ENCODE results near the gene RIMS1.

RIMS1 gene

DNA sequence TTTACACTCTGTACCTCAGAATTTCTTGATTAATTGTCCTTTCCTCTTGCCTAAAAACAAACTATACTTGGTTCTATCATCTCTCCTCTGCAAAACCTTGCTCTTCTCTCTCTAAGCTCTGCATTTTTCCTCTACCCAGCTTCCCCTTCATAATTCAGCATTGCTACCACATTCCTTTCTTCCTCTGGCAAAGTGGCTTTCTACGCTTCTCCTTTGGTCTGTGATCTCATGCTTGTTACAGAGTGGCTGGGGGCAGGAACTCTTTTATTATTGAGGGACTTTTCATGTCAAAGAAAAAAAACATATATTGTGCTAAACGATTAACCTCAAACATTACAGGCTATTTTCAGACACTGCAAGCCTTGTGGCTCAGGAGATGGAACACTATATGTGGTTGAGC, 402.2 kb downstream of the RIMS1 start:
- TF ChIP-seq, protein P1, sequence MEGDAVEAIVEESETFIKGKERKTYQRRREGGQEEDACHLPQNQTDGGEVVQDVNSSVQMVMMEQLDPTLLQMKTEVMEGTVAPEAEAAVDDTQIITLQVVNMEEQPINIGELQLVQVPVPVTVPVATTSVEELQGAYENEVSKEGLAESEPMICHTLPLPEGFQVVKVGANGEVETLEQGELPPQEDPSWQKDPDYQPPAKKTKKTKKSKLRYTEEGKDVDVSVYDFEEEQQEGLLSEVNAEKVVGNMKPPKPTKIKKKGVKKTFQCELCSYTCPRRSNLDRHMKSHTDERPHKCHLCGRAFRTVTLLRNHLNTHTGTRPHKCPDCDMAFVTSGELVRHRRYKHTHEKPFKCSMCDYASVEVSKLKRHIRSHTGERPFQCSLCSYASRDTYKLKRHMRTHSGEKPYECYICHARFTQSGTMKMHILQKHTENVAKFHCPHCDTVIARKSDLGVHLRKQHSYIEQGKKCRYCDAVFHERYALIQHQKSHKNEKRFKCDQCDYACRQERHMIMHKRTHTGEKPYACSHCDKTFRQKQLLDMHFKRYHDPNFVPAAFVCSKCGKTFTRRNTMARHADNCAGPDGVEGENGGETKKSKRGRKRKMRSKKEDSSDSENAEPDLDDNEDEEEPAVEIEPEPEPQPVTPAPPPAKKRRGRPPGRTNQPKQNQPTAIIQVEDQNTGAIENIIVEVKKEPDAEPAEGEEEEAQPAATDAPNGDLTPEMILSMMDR (IDR thresholded peaks at IDR 0.05) = no peak

DNA sequence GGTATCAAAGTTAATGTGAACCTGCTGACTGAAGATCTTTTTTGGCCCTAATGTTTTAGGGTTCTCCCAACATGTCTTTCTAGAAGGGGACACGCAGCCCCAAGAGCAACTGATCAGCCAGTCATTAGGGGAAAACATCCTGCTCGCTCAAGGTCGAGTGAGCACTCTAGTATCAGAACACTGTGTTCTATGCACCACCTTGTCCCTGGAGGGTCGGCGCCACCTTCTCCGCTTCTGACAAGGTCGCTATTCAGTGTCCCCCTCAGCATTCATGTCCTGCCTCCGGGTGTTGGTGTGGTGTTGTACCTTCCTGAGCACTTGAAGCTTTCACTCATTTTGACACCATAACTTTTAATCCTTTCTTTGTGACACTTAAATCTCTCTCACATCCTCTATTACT, 404.3 kb downstream of the RIMS1 start:
- TF ChIP-seq, protein P1 (IDR thresholded peaks at IDR 0.05) = no peak

DNA sequence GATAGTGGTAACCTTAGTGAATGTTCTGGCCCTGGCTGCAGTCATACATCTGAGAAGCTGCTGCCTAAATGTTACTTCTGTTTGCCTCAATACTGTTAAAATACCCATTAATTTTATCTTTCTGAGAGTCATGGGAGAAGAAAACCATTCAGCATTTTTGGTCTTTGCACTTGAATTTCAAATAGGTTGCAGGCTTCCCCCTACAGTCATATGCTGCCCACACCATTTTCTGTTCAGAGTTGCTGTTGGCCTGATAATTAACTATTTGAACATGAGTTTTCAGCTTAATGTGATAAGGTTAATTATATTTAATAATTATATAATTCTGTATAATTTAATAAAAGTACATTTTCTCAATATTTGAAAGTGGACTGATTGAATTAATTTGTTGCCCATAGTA, 410.0 kb downstream of the RIMS1 start:
- TF ChIP-seq, protein P1 (IDR thresholded peaks at IDR 0.05) = no peak

DNA sequence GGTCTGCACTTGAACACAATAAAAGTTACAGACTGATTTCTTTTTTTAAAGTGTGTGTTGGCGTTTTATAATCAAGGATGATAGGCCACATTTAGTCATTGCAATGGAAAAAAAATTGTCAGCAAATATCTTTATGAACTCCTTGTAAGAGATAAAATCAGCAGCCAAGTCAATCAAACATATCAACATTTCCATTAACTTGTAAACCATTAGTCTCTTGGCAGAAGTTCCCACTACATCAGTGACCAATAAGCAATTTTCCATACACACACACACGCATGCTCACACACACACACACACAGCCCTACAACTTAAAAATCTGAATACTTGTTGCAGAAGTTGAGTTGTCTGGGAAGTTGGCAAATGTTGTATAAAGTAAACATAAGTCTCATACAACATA, 419.6 kb downstream of the RIMS1 start:
- TF ChIP-seq, protein P1 (IDR thresholded peaks at IDR 0.05) = no peak

DNA sequence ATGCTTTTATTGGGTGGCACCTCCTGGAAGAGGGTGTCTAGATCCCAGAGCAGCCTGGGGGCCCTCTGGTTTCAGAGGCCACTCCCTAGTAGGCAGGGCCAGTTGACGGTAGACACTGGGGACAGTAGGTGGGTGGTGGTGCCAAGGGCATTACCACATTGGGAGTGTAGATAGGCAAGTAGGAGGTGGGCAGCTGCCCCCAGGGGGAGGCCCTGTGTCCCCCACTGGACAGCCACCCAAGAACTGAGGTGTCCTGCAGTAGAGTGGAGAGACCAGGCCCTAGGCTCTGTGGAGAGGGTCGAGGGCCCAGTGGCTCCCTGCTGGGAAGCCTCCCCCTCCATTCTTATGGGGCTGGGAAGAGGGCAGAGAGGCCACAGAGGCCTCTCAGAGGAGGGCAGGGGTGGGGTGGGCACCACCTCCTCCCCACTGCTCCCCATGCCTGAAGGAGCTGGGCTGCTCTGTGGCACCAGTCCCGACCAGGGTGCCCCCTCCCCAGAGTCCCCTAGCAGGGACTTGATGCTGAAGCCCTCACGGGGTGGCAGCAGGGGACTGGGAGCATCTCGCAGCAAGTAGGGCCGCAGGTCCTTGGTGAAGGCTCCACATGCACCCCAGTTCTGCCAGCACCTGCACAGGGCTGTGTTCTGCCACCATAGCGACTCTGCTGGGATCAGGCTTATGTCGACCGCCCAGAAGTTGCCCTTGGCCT, 430.5 kb downstream of the RIMS1 start:
- TF ChIP-seq, protein P1 (IDR thresholded peaks at IDR 0.05) = no peak

DNA sequence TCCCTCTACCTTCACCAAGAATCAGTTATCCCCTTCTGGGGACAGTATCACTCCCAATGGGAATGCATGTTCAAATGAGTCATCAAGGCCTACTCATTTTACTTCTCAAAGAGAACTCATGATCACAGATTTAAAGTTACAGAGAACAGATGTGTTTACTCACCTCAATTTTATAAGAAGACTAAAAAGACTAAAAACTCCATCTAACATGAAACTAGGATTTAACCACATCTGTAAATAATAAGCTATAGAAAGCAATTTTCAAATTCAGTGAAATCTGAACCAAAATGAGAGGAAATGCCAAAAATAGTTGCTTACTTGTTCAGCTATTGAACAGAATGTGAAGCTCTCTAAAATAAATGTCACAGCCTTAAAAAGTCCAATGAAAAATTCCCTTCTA, 435.4 kb downstream of the RIMS1 start:
- TF ChIP-seq, protein P1 (IDR thresholded peaks at IDR 0.05) = no peak

DNA sequence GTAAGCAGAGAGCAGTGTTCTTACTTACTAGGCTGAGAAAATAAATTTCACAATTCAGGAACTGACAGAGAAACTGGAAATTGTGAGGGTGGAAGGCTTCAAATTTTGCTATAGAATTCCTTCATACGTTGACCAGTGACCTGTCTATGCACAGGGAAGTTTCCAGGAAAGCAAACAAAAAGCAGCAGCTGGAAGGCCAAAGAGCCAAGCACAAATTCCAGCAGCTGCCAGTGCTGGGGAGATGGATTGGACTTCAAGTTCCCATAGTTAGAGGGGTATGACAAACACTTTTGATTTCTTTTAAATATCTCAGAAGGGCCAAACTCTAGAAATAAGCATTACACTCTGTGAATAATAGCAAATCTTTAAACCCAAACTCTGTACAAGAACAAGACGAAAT, 436.4 kb downstream of the RIMS1 start:
- TF ChIP-seq, protein P1 (IDR thresholded peaks at IDR 0.05) = no peak

DNA sequence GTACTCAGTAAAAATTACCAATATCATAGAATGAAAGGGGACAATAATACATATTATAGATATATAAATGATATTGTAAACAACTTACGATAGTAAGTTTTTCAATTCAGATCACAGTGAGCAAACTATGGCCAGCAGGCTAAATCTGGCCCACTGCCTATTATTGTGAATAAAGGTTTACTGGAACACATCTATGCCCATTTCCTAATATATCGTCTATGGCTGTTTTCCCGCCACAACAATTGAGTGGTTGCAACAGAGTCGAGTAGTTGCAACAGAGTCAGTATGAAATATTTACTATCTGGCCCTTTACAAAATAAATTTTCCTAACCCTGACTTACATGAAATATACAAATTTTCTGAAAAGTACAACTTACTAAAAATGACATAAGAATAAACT, 438.2 kb downstream of the RIMS1 start:
- TF ChIP-seq, protein P1 (IDR thresholded peaks at IDR 0.05) = no peak
